ENCODE measurements around the gene ABCF2. TPM values are rescaled to one million over a fixed set of nuclear protein-coding genes. Genes with fewer than 3 reads are reported as not detected.

The ABCF2 gene
- total RNA-seq, 2 donors from 2014 or later, result 11.9 to 13.5 TPM

GRCh38 chr7:151245360-151246101 is 18.5 kb upstream of the ABCF2 start:
- no peak overlapping the region for H3K4me3 ChIP-seq
- H3K4me1 ChIP-seq, result peaks cover 65% of the 10 kb centered on the region
- intact Hi-C loops (cut with DNase I), result no loop called here
- WGBS, 2 donors, result 15 to 23% methylated on average over 6 to 41 of the region's 60 CpGs
- H3K36me3 ChIP-seq (replicated peaks in 1 of 2; ENCODE audit: insufficient read depth in 1 of 2, low read depth in 2 of 2), result no peaks in the 10 kb centered on the region
- DNase-seq (peak in 2 of 4 donors; percentile 45 to 61), ATAC-seq (no peak)
- no peaks in the 10 kb centered on the region for H3K27me3 ChIP-seq
- no peaks in the 10 kb centered on the region for H3K9me3 ChIP-seq
- TF ChIP-seq CTCF (IDR thresholded peaks at IDR 0.05) (peak in 6 of 7 experiments; percentile 20 to 72 (median 40)), POLR2A (IDR thresholded peaks at IDR 0.05) (no peak)
- H3K27ac ChIP-seq, result peak overlapping the region in 1 of 4 donors; percentile 21

GRCh38 chr7:151244841-151245346 is 17.9 kb upstream of the ABCF2 start:
- Histone ChIP-seq H3K27ac (peak overlapping the region in 1 of 4 donors; percentile 21), H3K27me3 (no peaks in the 10 kb centered on the region), H3K36me3 (replicated peaks in 1 of 2; ENCODE audit: insufficient read depth in 1 of 2, low read depth in 2 of 2) (no peaks in the 10 kb centered on the region), H3K4me1 (peaks cover 59% of the 10 kb centered on the region), H3K9me3 (no peaks in the 10 kb centered on the region), H3K4me3 (no peak overlapping the region)
- WGBS, 2 donors, result 17 to 24% methylated on average over 15 of the region's 15 CpGs
- ATAC-seq (no peak), DNase-seq (no peak)
- intact Hi-C loops (cut with DNase I), result loop anchor here (5.0 kb wide), 1 partner anchor 62 kb away; no protein-coding TSS in a partner anchor
- TF ChIP-seq CTCF (IDR thresholded peaks at IDR 0.05), result no peak
- no peak for TF ChIP-seq POLR2A (IDR thresholded peaks at IDR 0.05)

- Histone ChIP-seq H3K27ac (no peak overlapping the region), H3K4me1 (peaks cover 53% of the 10 kb centered on the region), H3K9me3 (no peaks in the 10 kb centered on the region), H3K27me3 (no peaks in the 10 kb centered on the region), H3K4me3 (no peak overlapping the region), H3K36me3 (replicated peaks in 1 of 2; ENCODE audit: insufficient read depth in 1 of 2, low read depth in 2 of 2) (peaks cover 0 to 3% of the 10 kb centered on the region in 2 donors)
- intact Hi-C loops (cut with DNase I), result loop anchor here (5.0 kb wide), 1 partner anchor 63 kb away; no protein-coding TSS in a partner anchor
- WGBS, 2 donors, result 24 to 30% methylated on average over 8 to 10 of the region's 10 CpGs
- peak; percentile 43 to 63 (median 55) for DNase-seq
- no peak for ATAC-seq
- TF ChIP-seq POLR2A (IDR thresholded peaks at IDR 0.05) (no peak), CTCF (IDR thresholded peaks at IDR 0.05) (peak; percentile 64 to 91 (median 66))
These were observed 17.3 kb upstream of the ABCF2 start for GRCh38 chr7:151244196-151244840.

- Histone ChIP-seq H3K27me3 (no peaks in the 10 kb centered on the region), H3K9me3 (no peaks in the 10 kb centered on the region), H3K27ac (no peak overlapping the region), H3K4me1 (peaks cover 50% of the 10 kb centered on the region), H3K36me3 (replicated peaks in 1 of 2; ENCODE audit: insufficient read depth in 1 of 2, low read depth in 2 of 2) (peaks cover 0 to 7% of the 10 kb centered on the region in 2 donors), H3K4me3 (no peak overlapping the region)
- intact Hi-C loops (cut with DNase I), result loop anchor here (5.0 kb wide), 1 partner anchor 64 kb away; no protein-coding TSS in a partner anchor
- no peak for TF ChIP-seq CTCF (IDR thresholded peaks at IDR 0.05)
- TF ChIP-seq POLR2A (IDR thresholded peaks at IDR 0.05), result no peak
- WGBS, 2 donors, result 29 to 40% methylated on average over 11 to 17 of the region's 17 CpGs
- ATAC-seq (no peak), DNase-seq (no peak)
These were observed 16.6 kb upstream of the ABCF2 start for GRCh38 chr7:151243408-151244195.
